Psoas muscle (tissue), 8 donors: Measurements from ENCODE around the gene MTPN. TPM values are rescaled to one million over a fixed set of nuclear protein-coding genes. Genes with fewer than 3 reads are reported as not detected.

Experiments used
- ATAC-seq, 4 donors: fragments of 200-7000 bp; cut with Tn5 transposase; one replicate each; pipeline ENCODE4 v1.9.1; 2020; ENCODE audit warnings: moderate library complexity in 3 of 4, mild to moderate bottlenecking in 2 of 4
- DNase-seq, 2 donors: peaks; one replicate each; pipeline ENCODE4 v3.0.0-alpha.2; 2020
- H3K27ac ChIP-seq: fragments of 200-600 bp; one replicate; pipeline ENCODE4 v1.8.0; 2022
- H3K27me3 ChIP-seq, 3 donors: fragments of 200-600 bp in 1 of 3; one replicate each; pipeline versions ENCODE4 v1.6.1 to v1.8.0; 2013 to 2022; ENCODE audit warnings: low read length in 2 of 3, mild to moderate bottlenecking in 2 of 3, moderate library complexity in 1 of 3; ENCODE audit not compliant: insufficient read depth in 3 of 3
- H3K36me3 ChIP-seq, 2 donors: fragments of 200-600 bp in 1 of 2; one replicate each; pipeline versions ENCODE4 v1.6.1 to v1.8.0; 2013 to 2022; ENCODE audit warnings: low read depth in 1 of 2, mild to moderate bottlenecking in 1 of 2, moderate library complexity in 1 of 2; ENCODE audit not compliant: insufficient read depth in 1 of 2
- H3K4me1 ChIP-seq: fragments of 200-600 bp; one replicate; pipeline ENCODE4 v1.8.0; 2022
- H3K4me3 ChIP-seq: fragments of 200-600 bp; one replicate; pipeline ENCODE4 v1.8.0; 2022; ENCODE audit warnings: mild to moderate bottlenecking
- H3K9me3 ChIP-seq: fragments of 200-600 bp; one replicate; pipeline ENCODE4 v1.8.0; 2022
- WGBS, 3 donors: extraction: QIAGEN DNeasy Blood & Tissue Kit; methylation state at CpG; one replicate each; pipeline versions ENCODE4 v1.1.6 to v1.1.7; 2013; 5-methylcytosine and 5-hydroxymethylcytosine counted together
- intact Hi-C, 2 donors: fragments of 100-400 bp; cut with DNase I; formaldehyde crosslinking; loops; one replicate each; pipeline versions ENCODE4 v1.11.0 to v1.14.2; 2022
- long read RNA-seq, 2 donors: library from polyadenylated mRNA; unstranded; transcript quantifications; one replicate each; pipeline ENCODE4 v2.0.0, GENCODE V29; 2021
- polyA plus RNA-seq, 3 donors: library from polyadenylated mRNA; stranded (reverse); fragments of 200-250 nt; gene quantifications; one replicate each; pipeline ENCODE4 v1.2.3, GENCODE V29; 2013
- total RNA-seq, 4 donors: library from RNA; stranded (reverse); fragmentation: NEBNext Ultra II Directional in 2 of 4; extraction: Animal tissue kit (Norgen Biotek cat#: 25700) in 2 of 4; gene quantifications; one replicate each; pipeline versions ENCODE4 v1.2.1 to v1.2.4, GENCODE V29; 2021 to 2023
- TF ChIP-seq, protein P1 (sequence below): fragments of 200-600 bp; IDR thresholded peaks from one replicate; pipeline ENCODE4 v1.8.0; 2022; ENCODE audit warnings: antibody characterized with exemption
- donor health status: healthy with polysubstance abuse.
- donor health status: DM: no; HTN: no; CAD: no; lungs with moderate emphysema.
- donor health status: Bipolar disorder and iron deficiency.
- donor health status: healthy.
- donor health status: DM: yes; HTN: yes; CAD: no.
- donor health status: DM: no; HTN: no; CAD: no.
- donor health status: DM: no; HTN: no; CAD: no.
- donor health status: DM: yes; HTN: yes; CAD: no.

The MTPN gene, protein sequence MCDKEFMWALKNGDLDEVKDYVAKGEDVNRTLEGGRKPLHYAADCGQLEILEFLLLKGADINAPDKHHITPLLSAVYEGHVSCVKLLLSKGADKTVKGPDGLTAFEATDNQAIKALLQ
- total RNA-seq (10 to 100 TPM; 57.1 to 75.2 (median 60.1) TPM), polyA plus RNA-seq (100 to 1,000 TPM in 1 of 3 donors, 10 to 100 TPM in 2; 41.4 to 107 (median 62.7) TPM)
- long read RNA-seq, donor 1, transcript MTPN-201 (4 exons, 3,738 nt): major isoform, 28 of 33 reads
- long read RNA-seq, donor 1, partial matches to known transcripts: 1 of 33 reads
- long read RNA-seq, donor 1, other reads (novel, unspliced or antisense): 4 of 33 reads
- long read RNA-seq, donor 2, transcript MTPN-201 (4 exons, 3,738 nt): major isoform, 38 of 38 reads
- long read RNA-seq, donor 2, partial matches to known transcripts: 0 of 38 reads
- long read RNA-seq, donor 2, other reads (novel, unspliced or antisense): 0 of 38 reads

DNA sequence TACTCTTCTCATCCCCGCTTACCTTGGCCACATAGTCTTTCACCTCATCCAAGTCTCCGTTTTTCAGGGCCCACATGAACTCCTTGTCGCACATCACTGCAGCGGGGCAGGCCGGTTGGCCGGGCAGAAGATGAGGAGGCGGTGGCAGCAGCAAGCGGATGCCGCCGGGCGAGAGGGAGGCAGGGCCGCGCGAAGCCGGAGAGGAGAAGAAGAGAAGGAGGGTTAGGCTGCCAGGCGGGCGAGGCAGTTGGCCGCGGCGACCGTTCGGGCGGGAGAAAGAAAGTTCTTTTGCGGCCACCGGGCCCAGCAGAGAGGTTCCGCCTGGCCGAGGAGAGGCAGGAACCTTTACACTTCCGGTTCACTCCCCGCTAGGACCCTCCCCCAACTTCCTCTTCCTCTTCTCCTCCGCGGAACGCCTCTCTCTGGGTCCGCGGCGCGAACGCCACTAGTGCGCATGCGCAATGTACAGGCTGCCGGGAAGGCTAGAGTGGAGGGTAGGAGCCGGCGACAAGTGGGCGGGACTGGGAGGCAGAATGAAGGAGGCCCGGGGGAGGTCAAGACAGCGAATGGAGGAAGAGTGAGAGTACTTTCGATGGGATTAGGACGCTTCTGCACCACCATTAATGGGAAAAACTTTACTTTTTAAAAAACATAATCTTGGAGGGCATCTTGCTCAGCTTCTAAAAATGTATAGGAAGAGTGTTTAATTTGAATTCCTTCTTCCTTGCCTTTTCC is at the start of gene MTPN:
MTPN (minus strand) TSS at position 353 of the 735 bp plus-strand sequence; CDS start at position 94, 259 bp downstream.
- intact Hi-C loops: loop anchor here (5.0 to 10.0 kb wide), 2 partner anchors 312 to 315 kb away; partner anchors contain the start of gene STMP1 (in 2 of the 2)
- H3K27me3 ChIP-seq: no peaks in the 10 kb centered on the region
- H3K4me1 ChIP-seq: peaks cover 49% of the 10 kb centered on the region
- H3K27ac ChIP-seq: peak within 1 kb of the TSS; percentile 91
- 1% methylated on average over 38 to 47 of the region's 47 CpGs for WGBS, 3 donors
- peak; percentile 99 for DNase-seq
- H3K4me3 ChIP-seq: peak within 1 kb of the TSS; percentile 93
- TF ChIP-seq, protein P1, sequence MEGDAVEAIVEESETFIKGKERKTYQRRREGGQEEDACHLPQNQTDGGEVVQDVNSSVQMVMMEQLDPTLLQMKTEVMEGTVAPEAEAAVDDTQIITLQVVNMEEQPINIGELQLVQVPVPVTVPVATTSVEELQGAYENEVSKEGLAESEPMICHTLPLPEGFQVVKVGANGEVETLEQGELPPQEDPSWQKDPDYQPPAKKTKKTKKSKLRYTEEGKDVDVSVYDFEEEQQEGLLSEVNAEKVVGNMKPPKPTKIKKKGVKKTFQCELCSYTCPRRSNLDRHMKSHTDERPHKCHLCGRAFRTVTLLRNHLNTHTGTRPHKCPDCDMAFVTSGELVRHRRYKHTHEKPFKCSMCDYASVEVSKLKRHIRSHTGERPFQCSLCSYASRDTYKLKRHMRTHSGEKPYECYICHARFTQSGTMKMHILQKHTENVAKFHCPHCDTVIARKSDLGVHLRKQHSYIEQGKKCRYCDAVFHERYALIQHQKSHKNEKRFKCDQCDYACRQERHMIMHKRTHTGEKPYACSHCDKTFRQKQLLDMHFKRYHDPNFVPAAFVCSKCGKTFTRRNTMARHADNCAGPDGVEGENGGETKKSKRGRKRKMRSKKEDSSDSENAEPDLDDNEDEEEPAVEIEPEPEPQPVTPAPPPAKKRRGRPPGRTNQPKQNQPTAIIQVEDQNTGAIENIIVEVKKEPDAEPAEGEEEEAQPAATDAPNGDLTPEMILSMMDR: no peak
- ATAC-seq: peak; percentile 98 to 100 (median 99)
- peaks cover 0 to 9% of the 10 kb centered on the region in 2 donors for H3K36me3 ChIP-seq
- H3K9me3 ChIP-seq: no peaks in the 10 kb centered on the region

DNA sequence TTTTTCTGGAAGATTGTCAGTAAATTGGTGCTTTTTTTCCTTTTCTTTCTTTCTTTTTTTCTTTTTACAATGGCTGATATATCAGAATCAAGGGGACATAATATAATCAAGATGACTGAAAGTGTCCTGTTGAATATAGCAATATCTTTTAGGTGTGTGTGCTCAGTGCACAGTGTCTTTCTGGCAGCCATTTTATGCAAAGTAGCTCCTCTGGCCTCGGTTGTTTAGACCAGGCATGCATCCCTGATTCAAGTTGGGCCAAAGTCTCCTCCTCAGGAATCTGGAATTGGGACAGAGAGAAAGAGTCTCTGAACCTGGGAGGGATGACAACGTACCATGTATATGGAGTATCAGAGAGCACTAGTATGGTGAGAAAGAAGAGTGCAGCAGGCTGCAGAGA is 49.0 kb upstream of the MTPN start:
- TF ChIP-seq, protein P1: no peak
- Histone ChIP-seq H3K9me3 (no peaks in the 10 kb centered on the region), H3K36me3 (no peaks in the 10 kb centered on the region), H3K4me1 (no peaks in the 10 kb centered on the region), H3K27ac (no peak overlapping the region), H3K27me3 (no peaks in the 10 kb centered on the region), H3K4me3 (no peak overlapping the region)
- ATAC-seq: no peak
- 59 to 79% (median 61%) methylated on average over 2 of the region's 2 CpGs for WGBS, 3 donors
- intact Hi-C loops: no loop called here
- DNase-seq: no peak

DNA sequence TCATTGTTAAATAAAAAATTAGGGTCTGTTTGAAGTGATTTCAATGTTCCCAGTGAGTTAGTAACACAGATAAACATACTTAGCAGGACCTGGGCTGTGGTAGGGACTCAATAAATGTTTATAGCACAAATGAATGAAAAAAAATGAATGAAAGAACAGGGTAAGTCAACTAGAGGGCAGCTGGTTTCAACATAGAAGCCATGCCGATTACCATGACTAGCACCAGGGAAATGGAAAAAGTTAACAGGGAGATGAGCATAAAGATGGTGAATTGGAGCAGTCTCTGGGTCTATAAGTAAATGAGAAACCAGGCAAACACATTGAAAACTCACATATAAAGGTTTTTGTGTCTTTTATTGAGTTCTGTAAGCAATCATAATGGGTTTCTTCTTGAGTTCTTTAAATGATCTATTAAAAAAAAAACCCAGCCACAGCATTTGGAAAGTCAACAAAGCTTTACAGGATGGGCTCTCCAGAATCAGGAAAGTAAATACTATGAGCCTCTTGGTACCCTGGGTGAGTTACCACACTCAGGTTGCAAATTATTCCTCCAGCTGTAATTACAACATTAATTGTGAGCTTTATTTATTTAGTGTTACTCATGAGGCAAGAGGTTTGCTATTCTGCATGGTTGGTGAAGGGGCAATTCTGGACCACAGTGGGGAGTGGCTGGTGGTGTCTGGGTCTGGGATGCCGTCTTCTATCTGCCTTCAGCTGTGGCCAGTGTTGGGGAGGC is 46.1 kb upstream of the MTPN start:
- Histone ChIP-seq H3K4me1 (no peaks in the 10 kb centered on the region), H3K9me3 (no peaks in the 10 kb centered on the region), H3K36me3 (no peaks in the 10 kb centered on the region), H3K27ac (no peak overlapping the region), H3K4me3 (no peak overlapping the region), H3K27me3 (no peaks in the 10 kb centered on the region)
- WGBS, 3 donors: 75 to 84% (median 79%) methylated on average over 2 of the region's 2 CpGs
- intact Hi-C loops: no loop called here
- no peak for ATAC-seq
- TF ChIP-seq, protein P1: no peak
- DNase-seq: no peak

DNA sequence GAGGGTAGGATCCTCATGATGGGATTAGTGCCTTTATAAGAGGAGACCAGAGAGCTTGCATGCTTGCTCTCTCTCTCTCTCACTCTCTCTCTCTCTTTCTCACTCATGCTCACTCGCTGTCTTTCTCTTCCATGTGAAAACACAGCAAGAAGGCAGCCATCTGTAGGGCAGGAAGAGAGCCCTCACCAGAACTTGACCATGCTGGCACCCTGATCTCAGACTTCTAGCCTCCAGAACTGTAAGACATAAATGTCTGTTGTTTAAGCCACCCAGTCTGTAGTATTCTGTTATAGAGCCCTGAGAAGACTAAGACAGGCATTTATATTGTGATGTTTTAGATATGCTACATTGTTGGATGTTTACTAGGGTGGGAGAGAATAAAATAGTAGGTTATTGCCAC is 43.4 kb upstream of the MTPN start:
- Histone ChIP-seq H3K27me3 (no peaks in the 10 kb centered on the region), H3K4me3 (no peak overlapping the region), H3K4me1 (no peaks in the 10 kb centered on the region), H3K27ac (no peak overlapping the region), H3K36me3 (no peaks in the 10 kb centered on the region), H3K9me3 (no peaks in the 10 kb centered on the region)
- TF ChIP-seq, protein P1: no peak
- ATAC-seq: no peak
- intact Hi-C loops: no loop called here
- no peak for DNase-seq
- WGBS, 3 donors: 67 to 75% (median 69%) methylated on average over 1 of the region's 1 CpG
